IPS-NIHi7 (cell line): Measurements from ENCODE around the gene MED15.

ENCODE experiments used
- DNase-seq: peaks from one replicate; pipeline ENCODE4 v3.0.0; 2012; ENCODE audit warnings: mixed read lengths; ENCODE audit errors: extremely low spot score

MED15 gene

GRCh38 chr22:20509344-20510047 is 2.1 kb downstream of the MED15 start:
- DNase-seq, result no peak

GRCh38 chr22:20510811-20511577 is 3.6 kb downstream of the MED15 start:
- no peak for DNase-seq

GRCh38 chr22:20511578-20512229 is 4.3 kb downstream of the MED15 start:
- no peak for DNase-seq

- DNase-seq, result no peak
These were observed 7.4 kb downstream of the MED15 start for GRCh38 chr22:20514658-20515406.

GRCh38 chr22:20516399-20516798 is 9.0 kb downstream of the MED15 start:
- no peak for DNase-seq

- no peak for DNase-seq
These were observed 10.0 kb downstream of the MED15 start for GRCh38 chr22:20517422-20517821.

- no peak for DNase-seq
These were observed 10.6 kb downstream of the MED15 start for GRCh38 chr22:20517841-20518592.

GRCh38 chr22:20519558-20519957 is 12.1 kb downstream of the MED15 start:
- no peak for DNase-seq

- no peak for DNase-seq
These were observed 12.7 kb downstream of the MED15 start for GRCh38 chr22:20520093-20520511.

GRCh38 chr22:20522134-20523004 is 15.0 kb downstream of the MED15 start:
- DNase-seq, result no peak

GRCh38 chr22:20523086-20523983 is 15.9 kb downstream of the MED15 start:
- DNase-seq, result no peak

- no peak for DNase-seq
These were observed 16.6 kb downstream of the MED15 start for GRCh38 chr22:20524004-20524481.

GRCh38 chr22:20525048-20525447 is 17.6 kb downstream of the MED15 start:
- DNase-seq, result no peak

- no peak for DNase-seq
These were observed 18.9 kb downstream of the MED15 start for GRCh38 chr22:20526305-20526627.

GRCh38 chr22:20526628-20527355 is 19.4 kb downstream of the MED15 start:
- peak; percentile 8 for DNase-seq

- peak; percentile 3 for DNase-seq
These were observed 21.1 kb downstream of the MED15 start for GRCh38 chr22:20528405-20528978.

GRCh38 chr22:20530368-20531153 is 23.2 kb downstream of the MED15 start:
- peak; percentile 55 for DNase-seq

- DNase-seq, result no peak
These were observed 23.7 kb downstream of the MED15 start for GRCh38 chr22:20531154-20531403.
